Limb (tissue), 2 donors: ENCODE results near the gene E2F1.

Source experiments
- DNase-seq, 2 donors: peaks; one replicate each; pipeline ENCODE4 v3.0.0-alpha.2; 2016; ENCODE audit errors: extremely low spot score in 2 of 2

E2F1 gene

DNA sequence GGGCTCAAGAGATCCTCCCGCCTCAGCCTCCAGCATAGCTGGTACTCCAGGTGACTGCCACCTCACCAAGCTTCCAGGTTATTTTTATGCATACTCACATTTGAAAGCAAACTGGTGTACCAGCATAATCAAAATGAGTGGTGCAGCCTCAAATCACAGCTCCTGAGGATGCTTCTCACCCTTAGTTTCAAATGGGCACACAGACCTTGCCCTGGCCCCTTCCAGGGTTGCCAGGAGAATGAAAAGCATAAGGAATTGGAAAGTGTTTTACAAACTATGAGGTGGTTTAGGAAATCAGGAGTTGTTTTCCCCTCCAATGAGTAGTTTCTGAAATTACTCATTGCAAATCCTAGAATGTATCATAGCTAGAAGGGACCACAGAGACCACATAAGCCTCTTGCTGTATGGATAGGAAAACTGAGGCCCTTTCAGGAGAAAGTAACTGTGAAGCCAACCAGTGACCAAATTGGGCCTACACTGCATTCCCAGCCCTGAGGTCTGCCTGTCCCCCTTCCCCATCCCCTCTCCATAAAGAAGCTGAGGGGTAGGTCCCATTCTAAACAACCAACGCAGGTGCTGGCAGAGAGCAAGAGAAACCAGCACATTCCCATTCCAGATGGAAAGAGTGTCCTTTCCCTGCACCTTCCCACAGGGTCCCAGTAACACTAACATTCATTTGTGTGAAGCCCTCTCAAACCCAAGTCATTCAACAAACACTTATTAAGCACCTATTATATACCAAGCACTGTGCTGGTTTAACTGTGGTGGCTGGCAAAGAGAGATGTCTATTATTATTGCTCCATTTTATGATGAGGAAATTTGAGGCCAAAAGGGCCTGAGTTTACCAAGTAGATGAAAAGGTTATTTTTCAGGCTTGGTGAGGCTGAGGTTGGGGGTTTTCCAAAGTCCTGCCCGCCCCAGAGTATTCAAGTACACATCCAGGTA lies 2.1 kb upstream of the E2F1 start:
- no peak for DNase-seq

GRCh38 chr20:33687370-33687915 lies 1.3 kb upstream of the E2F1 start:
- DNase-seq, result no peak

- no peak for DNase-seq
Measured at GRCh38 chr20:33686984-33687366, 790 bp upstream of the E2F1 start.

- DNase-seq, result peak in 1 of 2 donors; percentile 61
Measured at GRCh38 chr20:33685328-33686099, 671 bp downstream of the E2F1 start.

DNA sequence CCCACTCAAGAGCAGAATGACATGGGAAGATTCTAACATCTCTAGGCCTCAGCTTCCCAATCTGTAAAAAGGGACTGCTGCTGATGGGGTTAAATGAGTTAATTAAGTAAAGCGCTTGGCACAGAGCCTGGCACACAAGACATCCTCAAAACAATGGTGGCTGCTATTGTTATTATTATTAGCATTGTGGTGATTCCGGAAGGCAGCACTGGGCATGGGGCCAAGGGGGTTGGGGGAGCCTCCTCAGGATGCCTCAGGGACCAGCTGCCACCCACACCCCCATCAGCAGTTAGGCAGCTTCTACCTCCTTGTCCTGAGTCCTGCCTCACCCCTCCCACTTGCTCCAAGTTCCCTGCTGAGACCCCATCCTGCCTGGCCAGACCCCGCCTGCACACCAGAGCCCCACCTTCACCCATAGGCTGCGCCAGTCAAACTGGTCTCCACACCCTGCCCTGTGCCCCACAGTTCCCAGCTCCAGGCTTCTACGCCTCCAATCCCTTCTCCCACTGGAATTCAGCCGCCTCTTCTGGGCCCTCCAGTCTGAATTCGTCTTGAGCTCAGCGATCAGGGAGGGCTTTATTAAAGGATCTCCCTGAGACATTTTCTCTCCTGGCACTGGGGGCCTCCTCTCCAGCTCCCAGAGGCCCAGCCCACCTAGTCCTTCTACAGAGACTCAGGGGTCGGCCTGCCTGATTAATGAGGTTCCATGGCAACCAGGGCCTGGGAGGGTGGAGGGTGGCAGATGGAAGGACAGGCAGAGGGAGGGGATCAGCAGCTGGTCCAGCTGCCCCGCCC lies 1.5 kb downstream of the E2F1 start:
- DNase-seq, result peak in 1 of 2 donors; percentile 57

- DNase-seq, result no peak
Measured at GRCh38 chr20:33681728-33682353, 4.3 kb downstream of the E2F1 start.

GRCh38 chr20:33681288-33681687 lies 4.9 kb downstream of the E2F1 start:
- no peak for DNase-seq

- no peak for DNase-seq
Measured at GRCh38 chr20:33680686-33681085, 5.5 kb downstream of the E2F1 start.

DNA sequence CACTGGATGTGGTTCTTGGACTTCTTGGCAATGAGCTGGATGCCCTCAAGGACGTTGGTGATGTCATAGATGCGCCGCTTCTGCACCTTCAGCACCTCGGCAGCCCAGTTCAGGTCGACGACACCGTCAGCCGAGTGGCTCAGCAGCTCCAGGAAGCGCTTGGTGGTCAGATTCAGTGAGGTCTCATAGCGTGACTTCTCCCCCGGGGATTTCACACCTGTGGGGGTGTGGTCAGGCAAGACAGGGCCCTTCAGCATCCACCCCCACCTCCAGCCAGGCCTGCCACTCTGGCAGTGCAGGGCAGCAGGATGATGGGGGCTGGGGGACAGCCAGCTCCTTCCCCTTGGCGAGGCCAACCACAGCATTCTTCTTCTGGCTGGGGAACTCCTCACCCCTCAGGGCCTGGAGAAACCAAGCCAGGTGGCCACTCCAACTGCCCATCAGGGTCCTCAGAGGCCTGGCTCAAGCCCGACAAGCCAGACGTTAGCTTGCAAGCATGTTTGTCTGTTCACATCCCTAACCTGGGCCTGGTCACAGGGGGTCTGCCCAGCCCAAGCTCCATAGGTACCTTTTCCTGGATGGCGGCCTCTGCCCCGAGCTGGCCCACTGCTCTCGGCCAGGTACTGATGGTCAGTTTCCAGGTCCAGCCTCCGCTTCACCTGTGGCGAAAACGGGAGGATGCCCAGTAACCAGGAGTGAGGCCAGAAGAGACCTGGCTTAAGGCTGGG lies 6.3 kb downstream of the E2F1 start:
- no peak for DNase-seq

DNA sequence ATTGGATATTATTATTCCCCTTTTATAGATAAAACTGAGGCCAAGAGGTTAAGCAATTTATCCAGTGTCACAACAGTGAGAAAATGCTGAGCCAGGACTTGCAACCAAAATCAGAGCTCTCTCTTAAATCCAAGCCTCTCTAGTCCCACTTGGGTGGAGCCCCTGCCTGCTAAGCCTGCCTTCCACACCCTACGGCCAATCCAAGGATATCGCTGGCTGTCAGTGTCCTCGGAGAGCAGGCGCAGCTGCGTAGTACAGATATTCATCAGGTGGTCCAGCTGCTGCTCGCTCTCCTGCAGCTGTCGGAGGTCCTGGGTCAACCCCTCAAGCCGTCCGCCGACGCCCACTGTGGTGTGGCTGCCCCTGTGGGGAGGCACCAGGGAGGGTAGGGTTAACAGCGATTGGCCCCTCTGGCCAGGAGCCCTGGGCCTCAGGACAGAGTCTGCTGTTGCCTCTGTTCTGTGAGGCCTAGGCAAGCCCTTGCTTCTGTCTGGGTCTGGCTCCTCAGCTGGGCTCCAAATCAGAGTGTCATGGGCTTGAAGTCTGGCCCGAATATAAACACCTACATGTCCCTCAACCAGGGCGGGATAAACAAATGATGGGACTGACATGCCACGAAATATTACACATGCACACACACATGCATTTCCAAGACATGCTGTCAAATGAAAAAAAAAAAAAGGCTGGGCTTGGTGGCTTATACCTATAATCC lies 8.0 kb downstream of the E2F1 start:
- no peak for DNase-seq

GRCh38 chr20:33676652-33677645 lies 9.2 kb downstream of the E2F1 start:
- DNase-seq, result peak in 1 of 2 donors; percentile 27

- DNase-seq, result peak in 1 of 2 donors; percentile 32
Measured at GRCh38 chr20:33676121-33676520, 10.1 kb downstream of the E2F1 start.

DNA sequence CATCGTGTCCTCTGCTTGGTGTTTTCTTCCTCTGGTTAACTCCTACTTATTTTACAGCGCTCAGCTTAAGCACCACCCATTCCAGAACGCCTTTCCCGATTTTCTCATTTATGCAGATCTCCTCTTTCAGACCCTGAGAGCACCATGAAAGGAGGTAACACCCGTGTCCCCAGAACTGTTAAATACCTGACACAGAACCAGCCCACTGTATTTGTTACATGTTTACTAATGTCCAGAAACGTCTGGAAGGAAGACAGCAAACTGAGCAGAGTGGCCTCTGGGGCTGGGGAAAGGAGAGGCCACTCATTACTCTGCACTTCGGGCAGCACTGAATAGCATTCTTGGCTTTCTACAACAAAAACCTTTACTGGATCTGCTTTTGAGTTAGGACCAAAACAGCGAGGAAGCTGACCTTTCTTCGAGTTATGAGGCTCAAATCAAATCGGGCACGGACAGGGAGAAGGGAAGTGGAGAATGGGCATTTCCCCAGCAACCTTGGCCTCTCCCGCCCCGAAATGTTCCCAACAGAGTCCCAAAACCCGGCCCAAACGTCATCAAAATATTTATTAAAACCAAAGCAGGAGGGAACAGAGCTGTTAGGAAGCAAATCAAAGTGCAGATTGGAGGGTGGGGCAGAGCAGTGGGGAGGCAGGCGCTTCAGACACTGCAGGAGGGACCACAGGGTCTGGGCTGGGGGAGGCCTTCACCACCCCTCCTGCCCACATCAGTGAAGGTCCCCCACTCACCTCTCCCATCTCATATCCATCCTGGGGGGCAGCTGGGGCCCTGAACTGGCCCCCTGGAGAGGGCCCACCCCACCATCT lies 10.8 kb downstream of the E2F1 start:
- peak in 1 of 2 donors; percentile 28 for DNase-seq

- peak in 1 of 2 donors; percentile 90 for DNase-seq
Measured at GRCh38 chr20:33674294-33675135, 11.7 kb downstream of the E2F1 start, which contains the start of gene NECAB3. TSS of gene NECAB3 (minus strand) at chr20:33674428. CDS start at chr20:33674352, 76 bp downstream.

DNA sequence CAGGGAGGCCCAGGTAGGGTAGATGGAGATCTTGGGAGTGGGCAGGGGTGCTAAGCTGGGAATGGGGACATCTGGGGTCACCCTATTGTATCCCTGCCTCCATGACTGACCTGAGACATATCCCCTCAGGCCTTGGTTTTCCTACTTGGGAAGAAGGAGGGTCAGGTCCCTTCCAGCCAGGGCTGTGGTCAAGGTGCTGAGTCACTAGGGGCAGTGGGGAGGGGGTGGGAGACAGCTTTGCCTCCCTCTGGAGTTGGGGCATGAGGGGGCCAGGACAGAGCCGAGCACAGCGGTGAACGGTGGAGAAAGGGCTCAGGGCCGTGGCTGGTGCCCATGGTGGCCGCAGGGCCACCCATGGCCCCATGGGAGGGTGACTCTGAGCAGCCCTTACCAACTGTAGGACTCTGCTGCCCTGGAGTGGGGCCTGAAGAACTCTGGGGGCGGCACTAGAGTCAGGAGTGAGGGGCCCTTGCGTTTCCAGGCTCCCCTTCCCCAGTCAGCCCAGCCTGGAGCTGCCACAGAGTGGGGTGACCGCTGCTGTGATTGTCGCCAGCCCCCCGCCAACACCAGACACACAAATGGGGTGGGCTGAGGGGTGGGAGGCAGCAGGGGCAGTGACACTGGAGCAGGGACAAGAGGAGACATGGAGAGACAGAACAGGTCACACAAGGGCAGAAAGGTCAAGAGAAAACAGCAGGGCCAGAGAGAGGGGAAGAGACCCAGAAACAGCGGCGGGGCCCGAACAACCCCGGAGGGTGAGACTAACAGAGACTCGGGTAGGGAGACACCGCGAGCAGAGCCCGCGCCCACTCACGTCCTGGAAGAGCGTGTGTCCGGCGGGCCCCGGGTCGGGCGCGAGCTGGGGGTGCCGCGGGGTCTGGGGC lies 12.5 kb downstream of the E2F1 start:
- peak in 1 of 2 donors; percentile 51 for DNase-seq

GRCh38 chr20:33673114-33673409 lies 13.1 kb downstream of the E2F1 start:
- DNase-seq, result no peak
